Fibroblast of the conjunctiva (primary cell): ENCODE data around the gene COG6.
A peak's percentile ranks its signal among the peaks of the same experiment; 100 is the strongest.

ENCODE experiments used
- DNase-seq: peaks from one replicate; pipeline ENCODE4 v3.0.0-alpha.2; 2010; ENCODE audit warnings: low read depth

COG6 gene

GRCh38 chr13:39682310-39682709, 26.8 kb downstream of the COG6 start:
- DNase-seq, result no peak

- no peak for DNase-seq
These were observed 27.3 kb downstream of the COG6 start for GRCh38 chr13:39682788-39683187.

- peak; percentile 40 for DNase-seq
These were observed 29.2 kb downstream of the COG6 start for GRCh38 chr13:39684531-39685137.

DNA sequence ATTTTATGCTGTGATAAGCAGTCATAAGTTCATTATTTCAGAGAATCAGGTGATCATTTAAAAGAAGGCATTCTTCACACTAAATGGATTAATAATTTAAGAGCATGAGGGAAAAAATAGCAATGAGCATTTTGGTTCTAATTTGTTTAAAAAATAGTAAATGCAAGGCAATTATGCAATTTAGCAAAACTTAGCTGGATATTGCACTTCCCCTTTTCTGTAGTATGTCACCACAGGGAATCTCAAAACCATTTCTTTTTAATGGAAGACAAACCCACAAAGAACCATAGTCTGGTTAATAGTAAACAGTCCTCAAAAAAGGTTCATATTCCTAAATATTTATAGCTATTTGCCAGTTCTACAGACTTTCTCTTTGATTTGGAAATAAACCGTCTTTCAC, 30.2 kb downstream of the COG6 start:
- DNase-seq, result no peak

DNA sequence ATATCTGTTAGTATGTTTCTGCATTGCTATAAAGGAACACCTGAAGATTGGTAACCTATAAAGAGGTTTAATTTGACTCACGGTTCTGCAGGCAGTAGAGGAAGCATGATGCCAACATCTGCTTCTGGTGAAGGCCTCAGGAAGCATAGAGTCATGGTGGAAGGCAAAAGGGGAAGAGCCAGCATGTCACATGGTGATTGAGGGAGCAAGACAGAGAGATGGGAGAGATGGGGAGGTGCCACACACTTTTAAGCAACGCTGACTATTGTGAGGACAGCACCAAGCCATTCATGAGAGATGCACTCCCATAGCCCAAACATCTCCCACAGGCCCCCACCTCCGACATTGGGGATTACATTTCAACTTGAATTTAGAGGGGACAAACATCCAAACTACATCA, 32.8 kb downstream of the COG6 start:
- no peak for DNase-seq

GRCh38 chr13:39688699-39689405, 33.4 kb downstream of the COG6 start:
- DNase-seq, result no peak

DNA sequence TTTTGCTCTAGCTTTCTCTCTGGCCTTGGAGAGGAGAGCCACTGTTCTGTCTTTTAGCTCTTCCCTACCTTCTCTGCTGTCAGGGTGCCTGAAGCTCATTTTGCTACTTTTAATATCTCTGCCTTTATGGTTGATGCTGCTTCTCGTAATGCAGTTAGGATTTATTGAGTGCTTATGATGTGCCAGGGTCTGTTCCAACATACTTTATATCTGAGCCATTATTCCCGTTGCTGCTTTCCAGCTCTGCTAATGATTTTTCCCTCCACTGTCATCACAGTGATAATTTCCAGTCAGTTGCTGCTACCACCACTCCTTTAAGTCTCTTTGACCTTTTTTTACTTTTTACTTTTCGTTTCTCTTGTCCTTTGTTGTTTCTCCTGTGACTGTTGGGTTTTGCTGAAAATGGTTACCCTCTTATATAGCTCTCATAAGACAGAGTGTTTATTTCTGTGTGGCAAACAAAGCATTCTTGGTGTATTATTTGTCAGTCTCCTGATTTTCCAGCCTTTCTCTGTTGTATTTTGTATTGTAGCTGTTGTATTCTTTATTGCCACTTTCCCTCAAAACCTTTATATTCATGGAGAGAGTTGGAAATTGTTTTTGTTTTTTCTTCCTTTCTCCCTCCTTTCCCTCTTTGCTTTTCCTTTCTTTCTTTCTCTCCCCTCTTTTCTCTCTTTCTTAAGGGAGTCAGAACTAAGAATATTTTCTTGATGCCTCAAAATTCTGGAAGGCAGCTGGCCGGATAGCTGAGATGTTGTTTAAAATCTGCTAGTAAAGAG, 37.4 kb downstream of the COG6 start:
- no peak for DNase-seq

- no peak for DNase-seq
These were observed 43.8 kb downstream of the COG6 start for GRCh38 chr13:39699274-39699673.

- no peak for DNase-seq
These were observed 57.2 kb downstream of the COG6 start for GRCh38 chr13:39712626-39713025.

GRCh38 chr13:39729156-39729555, 73.7 kb downstream of the COG6 start:
- DNase-seq, result peak; percentile 2

DNA sequence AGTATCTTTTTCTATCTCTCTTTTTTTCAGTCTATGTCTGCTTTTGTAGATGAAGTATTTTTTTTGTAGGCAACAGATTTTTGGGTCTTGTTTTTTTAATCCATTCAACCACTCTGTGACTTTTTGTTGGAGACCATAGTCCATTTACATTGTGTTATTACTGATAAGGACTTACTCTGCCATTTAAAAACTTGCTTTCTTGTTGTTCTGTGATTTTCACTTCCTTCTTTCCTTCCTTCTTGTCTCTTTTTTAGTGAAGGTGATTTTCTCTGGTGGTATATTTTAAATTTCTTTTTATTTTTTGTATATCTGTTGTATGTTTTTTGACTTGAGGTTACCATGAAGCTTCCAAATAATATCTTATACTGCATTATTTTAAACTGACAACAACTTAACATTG, 79.5 kb downstream of the COG6 start:
- no peak for DNase-seq

DNA sequence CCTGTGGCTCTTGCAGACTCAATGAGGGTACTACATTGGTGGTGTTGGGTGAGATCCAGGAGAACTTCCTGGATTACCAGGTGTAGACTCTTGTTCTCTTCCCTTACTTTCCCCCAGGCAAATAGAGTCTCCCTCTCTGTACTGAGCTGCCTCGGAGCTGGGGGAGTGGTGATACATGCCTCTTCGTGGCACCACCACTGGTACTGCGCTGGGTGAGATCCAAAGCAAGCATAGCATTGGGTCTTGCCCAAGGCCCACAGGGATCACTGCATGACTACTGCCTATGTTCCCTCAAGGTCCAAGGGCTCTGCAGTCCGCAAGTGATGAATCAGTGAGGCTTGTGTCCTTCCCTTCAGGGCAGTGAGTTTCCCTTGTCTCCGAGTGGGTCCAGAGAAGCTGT, 81.6 kb downstream of the COG6 start:
- no peak for DNase-seq

- DNase-seq, result no peak
These were observed 85.3 kb downstream of the COG6 start for GRCh38 chr13:39740761-39741160.

DNA sequence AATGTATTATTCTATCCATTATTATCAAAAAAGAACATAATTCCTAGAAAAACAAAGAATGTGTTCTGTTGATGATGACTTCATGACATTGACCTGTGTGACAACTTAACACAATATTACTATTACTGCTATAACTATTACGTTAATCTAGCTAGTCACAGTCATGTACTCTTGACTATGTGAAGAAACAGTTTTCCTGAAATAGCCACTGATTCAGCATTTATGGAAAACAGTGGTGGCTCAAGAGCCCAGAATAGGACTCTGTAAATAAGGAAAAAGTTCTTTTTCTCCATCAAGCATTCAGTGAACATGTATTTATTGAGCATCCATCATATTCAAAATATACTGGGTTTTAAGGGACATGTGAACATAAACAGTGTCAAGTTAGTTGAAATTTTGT, 93.5 kb downstream of the COG6 start:
- no peak for DNase-seq

GRCh38 chr13:39749528-39749927, 94.1 kb downstream of the COG6 start:
- DNase-seq, result no peak

- no peak for DNase-seq
These were observed 96.3 kb downstream of the COG6 start for GRCh38 chr13:39751805-39752204.

GRCh38 chr13:39760521-39760920, 105.1 kb downstream of the COG6 start:
- no peak for DNase-seq

DNA sequence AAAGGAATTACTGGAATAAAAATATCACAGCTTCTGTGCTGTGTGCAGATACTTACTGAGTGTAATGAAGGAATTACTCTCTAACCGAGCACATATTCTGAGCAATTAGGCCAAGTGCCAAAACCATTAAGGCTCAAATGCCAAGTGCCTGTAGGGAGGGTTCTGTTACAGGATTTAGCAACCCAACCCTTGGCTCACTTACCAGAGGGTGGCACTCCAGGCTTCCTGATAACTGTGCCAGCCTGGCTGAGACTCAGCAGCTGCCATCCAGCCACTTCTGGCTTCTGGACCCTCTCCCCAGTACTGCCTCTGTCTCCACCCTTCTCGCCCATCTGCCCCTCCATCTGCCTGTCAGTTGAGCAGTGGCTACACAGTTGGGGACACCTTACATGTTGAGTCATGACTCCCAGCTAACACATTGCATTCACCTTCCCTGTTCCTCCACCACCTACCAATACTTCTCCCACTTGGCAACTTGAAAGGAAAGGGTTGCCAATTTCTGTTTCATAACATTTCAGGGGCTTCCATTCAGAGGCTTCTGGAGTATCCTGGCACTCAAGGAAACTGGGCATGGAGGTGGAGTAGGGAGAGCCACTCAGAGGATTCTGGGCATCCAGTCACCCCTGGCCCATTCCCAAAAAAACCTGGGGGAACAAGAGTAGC, 110.5 kb downstream of the COG6 start:
- DNase-seq, result no peak

DNA sequence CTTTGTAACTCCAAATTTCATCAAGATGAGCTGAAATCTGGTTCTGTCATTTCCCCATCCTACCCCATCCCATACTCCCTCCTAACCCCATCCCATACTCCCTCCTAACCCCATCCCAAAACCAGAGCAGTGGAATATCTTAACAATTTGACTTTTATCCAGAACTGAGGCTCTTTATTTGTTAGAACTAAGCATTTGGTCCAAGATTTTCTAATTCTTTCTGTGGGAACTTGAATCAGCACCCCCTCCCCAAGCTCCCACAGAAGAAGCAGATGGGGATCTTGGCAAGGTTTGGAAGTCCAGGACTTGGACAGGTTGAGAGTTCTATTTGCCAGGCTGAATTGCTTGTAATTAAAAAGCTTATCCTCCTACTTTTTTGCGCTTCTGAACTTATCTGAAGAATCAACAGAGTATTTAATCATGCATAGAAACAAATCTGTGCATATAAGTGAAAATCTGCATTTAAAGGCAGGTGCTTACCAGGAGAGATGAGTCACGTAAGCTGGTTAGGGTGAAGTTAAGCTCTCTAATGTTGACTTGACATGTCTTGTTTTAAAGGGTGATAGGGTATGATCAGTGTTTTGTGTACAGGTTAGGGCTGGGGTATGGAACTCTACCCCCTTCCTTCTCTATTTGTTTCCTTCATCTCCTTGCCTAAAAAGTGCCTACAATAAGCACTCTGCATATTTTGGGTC, 111.1 kb downstream of the COG6 start:
- DNase-seq, result no peak

- no peak for DNase-seq
These were observed 112.5 kb downstream of the COG6 start for GRCh38 chr13:39767791-39768517.

GRCh38 chr13:39768962-39769361, 113.5 kb downstream of the COG6 start:
- no peak for DNase-seq
